ENCODE measurements around the gene UBE2J2. TPM values are rescaled to one million over a fixed set of nuclear protein-coding genes. Genes with fewer than 3 reads are reported as not detected.

UBE2J2 gene
- total and polyA plus RNA-seq, 2 of the 13 experiments (the other 11 are each of a cell fraction or from before 2014, with no cell fraction given): 25.4 to 29.4 TPM

- 0 out of 2 replicates have a peak, but pooled peaks have one; percentile 4 for TF ChIP-seq ZNF281 (CRISPR knock-in tag; IDR thresholded peaks at IDR 0.05; ENCODE audit: borderline replicate concordance)
- TF ChIP-seq ZNF441 (CRISPR knock-in tag; IDR thresholded peaks at IDR 0.05; ENCODE audit: borderline replicate concordance): no peak; the same call in 1 of the 2 replicates
- TF ChIP-seq NR2F1 (CRISPR knock-in tag; IDR thresholded peaks at IDR 0.05): no peak
- no peak; the same call in 1 of the 2 replicates for TF ChIP-seq MYNN (CRISPR knock-in tag; IDR thresholded peaks at IDR 0.05; ENCODE audit: low read depth)
- peak; percentile 58; the same call in 1 of the 2 replicates for TF ChIP-seq SALL2 (CRISPR knock-in tag; IDR thresholded peaks at IDR 0.05)
- TF ChIP-seq ZFP36 (IDR thresholded peaks at IDR 0.05; ENCODE audit: borderline replicate concordance, low read depth, low read length, partially characterized antibody): no peak
- TF ChIP-seq PHF5A (CRISPR knock-in tag; IDR thresholded peaks at IDR 0.05; ENCODE audit: low read depth, unreplicated experiment): no peak
- TF ChIP-seq HOXD1 (CRISPR knock-in tag; IDR thresholded peaks at IDR 0.05): no peak
- peak in 1 of 2 experiments; percentile 47; a peak in 1 of 4 replicates for TF ChIP-seq KLF16 (CRISPR knock-in tag; IDR thresholded peaks at IDR 0.05)
- no peak for TF ChIP-seq SATB2 (CRISPR knock-in tag; IDR thresholded peaks at IDR 0.05)
- TF ChIP-seq ZFP62 (CRISPR knock-in tag; IDR thresholded peaks at IDR 0.05): no peak
- no peak for TF ChIP-seq DDIT3 (CRISPR knock-in tag; IDR thresholded peaks at IDR 0.05)
- TF ChIP-seq, protein P1, sequence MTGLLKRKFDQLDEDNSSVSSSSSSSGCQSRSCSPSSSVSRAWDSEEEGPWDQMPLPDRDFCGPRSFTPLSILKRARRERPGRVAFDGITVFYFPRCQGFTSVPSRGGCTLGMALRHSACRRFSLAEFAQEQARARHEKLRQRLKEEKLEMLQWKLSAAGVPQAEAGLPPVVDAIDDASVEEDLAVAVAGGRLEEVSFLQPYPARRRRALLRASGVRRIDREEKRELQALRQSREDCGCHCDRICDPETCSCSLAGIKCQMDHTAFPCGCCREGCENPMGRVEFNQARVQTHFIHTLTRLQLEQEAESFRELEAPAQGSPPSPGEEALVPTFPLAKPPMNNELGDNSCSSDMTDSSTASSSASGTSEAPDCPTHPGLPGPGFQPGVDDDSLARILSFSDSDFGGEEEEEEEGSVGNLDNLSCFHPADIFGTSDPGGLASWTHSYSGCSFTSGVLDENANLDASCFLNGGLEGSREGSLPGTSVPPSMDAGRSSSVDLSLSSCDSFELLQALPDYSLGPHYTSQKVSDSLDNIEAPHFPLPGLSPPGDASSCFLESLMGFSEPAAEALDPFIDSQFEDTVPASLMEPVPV (CRISPR knock-in tag; IDR thresholded peaks at IDR 0.05): no peak; the same call in none of the 2 replicates
- peak; percentile 75; the same call in 1 of the 2 replicates for TF ChIP-seq ZGPAT (CRISPR knock-in tag; IDR thresholded peaks at IDR 0.05)
- peak; percentile 80; the same call in 1 of the 2 replicates for TF ChIP-seq ZNF83 (CRISPR knock-in tag; IDR thresholded peaks at IDR 0.05; ENCODE audit: borderline replicate concordance)
- no peak for TF ChIP-seq MTF2 (CRISPR knock-in tag; IDR thresholded peaks at IDR 0.05; ENCODE audit: borderline replicate concordance)
- no peak for TF ChIP-seq TP53 (CRISPR knock-in tag; conservative IDR thresholded peaks at IDR 0.05)
- no peak for TF ChIP-seq RBAK (CRISPR knock-in tag; IDR thresholded peaks at IDR 0.05)
- no peak for TF ChIP-seq ZNF260 (CRISPR knock-in tag; IDR thresholded peaks at IDR 0.05; ENCODE audit: borderline replicate concordance, low read depth)
- TF ChIP-seq ELF1 (CRISPR knock-in tag; IDR thresholded peaks at IDR 0.05): peak; percentile 97
- no peak for TF ChIP-seq SIX1 (CRISPR knock-in tag; IDR thresholded peaks at IDR 0.05; ENCODE audit: borderline replicate concordance)
- no peak for TF ChIP-seq GTF2F1 (IDR thresholded peaks at IDR 0.05; ENCODE audit: low read length)
Measured at GRCh38 chr1:1231400-1232207, 42.0 kb downstream of the UBE2J2 start, which contains the start of gene SDF4 (continued).

Measured in HepG2 (cell line).